ENCODE results near the gene ITIH2.
"Not testable (repeated sequence)": the region's sequence is repeated elsewhere in the genome, so short reads cannot be mapped to it uniquely, and the experiment has no call there.

The ITIH2 gene

GRCh38 chr10:7707102-7707501, 4.0 kb downstream of the ITIH2 start:
- DNase-seq (ENCODE audit: low read depth), result no peak
- no peak overlapping the region for H3K4me3 ChIP-seq (ENCODE audit: low read length)
- TF ChIP-seq, protein P1, sequence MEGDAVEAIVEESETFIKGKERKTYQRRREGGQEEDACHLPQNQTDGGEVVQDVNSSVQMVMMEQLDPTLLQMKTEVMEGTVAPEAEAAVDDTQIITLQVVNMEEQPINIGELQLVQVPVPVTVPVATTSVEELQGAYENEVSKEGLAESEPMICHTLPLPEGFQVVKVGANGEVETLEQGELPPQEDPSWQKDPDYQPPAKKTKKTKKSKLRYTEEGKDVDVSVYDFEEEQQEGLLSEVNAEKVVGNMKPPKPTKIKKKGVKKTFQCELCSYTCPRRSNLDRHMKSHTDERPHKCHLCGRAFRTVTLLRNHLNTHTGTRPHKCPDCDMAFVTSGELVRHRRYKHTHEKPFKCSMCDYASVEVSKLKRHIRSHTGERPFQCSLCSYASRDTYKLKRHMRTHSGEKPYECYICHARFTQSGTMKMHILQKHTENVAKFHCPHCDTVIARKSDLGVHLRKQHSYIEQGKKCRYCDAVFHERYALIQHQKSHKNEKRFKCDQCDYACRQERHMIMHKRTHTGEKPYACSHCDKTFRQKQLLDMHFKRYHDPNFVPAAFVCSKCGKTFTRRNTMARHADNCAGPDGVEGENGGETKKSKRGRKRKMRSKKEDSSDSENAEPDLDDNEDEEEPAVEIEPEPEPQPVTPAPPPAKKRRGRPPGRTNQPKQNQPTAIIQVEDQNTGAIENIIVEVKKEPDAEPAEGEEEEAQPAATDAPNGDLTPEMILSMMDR (IDR thresholded peaks at IDR 0.05; ENCODE audit: insufficient read depth, low read depth, low read length, missing control alignments), result no peak

- TF ChIP-seq, protein P1 (IDR thresholded peaks at IDR 0.05; ENCODE audit: insufficient read depth, low read depth, low read length, missing control alignments), result no peak
- no peak for DNase-seq (ENCODE audit: low read depth)
- H3K4me3 ChIP-seq (ENCODE audit: low read length), result no peak overlapping the region
Measured at GRCh38 chr10:7707858-7708622, 4.9 kb downstream of the ITIH2 start.

DNA sequence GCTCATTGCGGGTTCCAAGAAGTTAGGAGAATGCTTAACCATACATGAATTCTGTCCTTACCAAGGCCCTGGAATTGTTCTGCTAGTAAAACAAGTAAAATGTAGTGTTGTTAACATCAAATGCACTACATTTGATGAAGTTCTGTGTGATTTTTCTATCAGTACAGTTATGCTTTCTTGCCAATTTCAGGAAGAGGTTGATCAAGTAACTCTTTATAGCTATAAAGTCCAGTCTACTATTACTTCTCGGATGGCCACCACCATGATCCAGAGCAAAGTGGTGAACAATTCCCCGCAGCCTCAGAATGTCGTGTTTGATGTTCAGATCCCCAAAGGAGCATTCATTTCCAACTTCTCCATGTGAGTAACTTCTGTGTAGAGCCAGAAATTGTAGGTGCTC, 5.7 kb downstream of the ITIH2 start:
- no peak overlapping the region for H3K4me3 ChIP-seq (ENCODE audit: low read length)
- DNase-seq (ENCODE audit: low read depth), result no peak
- TF ChIP-seq, protein P1 (IDR thresholded peaks at IDR 0.05; ENCODE audit: insufficient read depth, low read depth, low read length, missing control alignments), result no peak

DNA sequence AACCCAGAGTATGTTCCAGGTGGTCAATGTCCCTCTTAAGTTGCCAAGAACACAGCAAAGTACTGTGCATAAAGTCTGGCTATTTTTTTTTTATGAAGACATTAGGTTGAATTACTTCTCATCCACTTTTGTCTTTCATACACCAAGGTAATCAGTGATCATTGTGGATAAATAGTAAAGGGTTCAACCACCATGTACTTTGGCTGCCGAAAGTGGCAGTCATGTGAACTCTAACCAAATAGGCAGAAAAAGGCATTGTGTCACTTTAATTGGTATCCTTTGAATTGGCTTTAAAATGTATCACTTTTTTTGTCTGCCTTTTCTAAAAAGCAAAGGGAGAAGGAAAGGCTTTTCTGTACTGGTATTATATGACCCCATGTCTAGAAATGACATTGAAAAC, 7.3 kb downstream of the ITIH2 start:
- H3K4me3 ChIP-seq (ENCODE audit: low read length), result no peak overlapping the region
- no peak for DNase-seq (ENCODE audit: low read depth)
- TF ChIP-seq, protein P1 (IDR thresholded peaks at IDR 0.05; ENCODE audit: insufficient read depth, low read depth, low read length, missing control alignments), result no peak

GRCh38 chr10:7711075-7711474, 8.0 kb downstream of the ITIH2 start:
- DNase-seq (ENCODE audit: low read depth), result not testable (repeated sequence)

GRCh38 chr10:7715515-7715914, 12.4 kb downstream of the ITIH2 start:
- H3K4me3 ChIP-seq (ENCODE audit: low read length), result no peak overlapping the region
- TF ChIP-seq, protein P1 (IDR thresholded peaks at IDR 0.05; ENCODE audit: insufficient read depth, low read depth, low read length, missing control alignments), result no peak
- no peak for DNase-seq (ENCODE audit: low read depth)

More at GRCh38 chr10:7711075-7711474, 8.0 kb downstream of the ITIH2 start:
- not testable (repeated sequence) for H3K4me3 ChIP-seq (ENCODE audit: low read length)

DNA sequence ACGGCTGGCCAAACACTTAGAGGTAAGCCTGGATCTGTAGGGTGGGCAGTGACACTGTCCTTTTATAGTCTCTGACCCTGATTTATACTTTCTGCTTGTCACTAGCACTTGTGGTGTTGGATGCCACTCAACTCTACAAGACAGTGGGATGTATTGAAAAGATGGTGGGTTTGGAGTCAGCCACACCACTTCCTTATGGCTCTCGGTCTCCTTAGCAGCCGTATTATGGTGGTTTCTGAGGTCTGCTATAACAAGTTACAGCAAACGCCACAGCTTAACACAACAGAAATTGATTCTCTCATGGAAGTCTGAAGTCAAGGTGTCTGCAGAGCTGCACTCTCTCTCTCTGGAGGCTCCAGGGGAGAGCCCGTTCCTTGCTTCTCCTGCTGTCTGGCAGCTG, 14.7 kb downstream of the ITIH2 start:
- TF ChIP-seq, protein P1 (IDR thresholded peaks at IDR 0.05; ENCODE audit: insufficient read depth, low read depth, low read length, missing control alignments), result no peak
- no peak for DNase-seq (ENCODE audit: low read depth)
- H3K4me3 ChIP-seq (ENCODE audit: low read length), result no peak overlapping the region
